Stimulated activated CD8-positive, alpha-beta memory T cell treated with anti-CD3 and anti-CD28 coated beads, Interleukin-7, amount 100 ng/mL, for 1 hour (primary cell): ENCODE results near the gene MAGEA6.
"Not testable (repeated sequence)": the region's sequence is repeated elsewhere in the genome, so short reads cannot be mapped to it uniquely, and the experiment has no call there.

ENCODE experiments used
- DNase-seq, 2 donors: peaks; one replicate each; pipeline ENCODE4 v3.0.0-alpha.2; 2020; ENCODE audit warnings: low read depth in 2 of 2

MAGEA6 gene

DNA sequence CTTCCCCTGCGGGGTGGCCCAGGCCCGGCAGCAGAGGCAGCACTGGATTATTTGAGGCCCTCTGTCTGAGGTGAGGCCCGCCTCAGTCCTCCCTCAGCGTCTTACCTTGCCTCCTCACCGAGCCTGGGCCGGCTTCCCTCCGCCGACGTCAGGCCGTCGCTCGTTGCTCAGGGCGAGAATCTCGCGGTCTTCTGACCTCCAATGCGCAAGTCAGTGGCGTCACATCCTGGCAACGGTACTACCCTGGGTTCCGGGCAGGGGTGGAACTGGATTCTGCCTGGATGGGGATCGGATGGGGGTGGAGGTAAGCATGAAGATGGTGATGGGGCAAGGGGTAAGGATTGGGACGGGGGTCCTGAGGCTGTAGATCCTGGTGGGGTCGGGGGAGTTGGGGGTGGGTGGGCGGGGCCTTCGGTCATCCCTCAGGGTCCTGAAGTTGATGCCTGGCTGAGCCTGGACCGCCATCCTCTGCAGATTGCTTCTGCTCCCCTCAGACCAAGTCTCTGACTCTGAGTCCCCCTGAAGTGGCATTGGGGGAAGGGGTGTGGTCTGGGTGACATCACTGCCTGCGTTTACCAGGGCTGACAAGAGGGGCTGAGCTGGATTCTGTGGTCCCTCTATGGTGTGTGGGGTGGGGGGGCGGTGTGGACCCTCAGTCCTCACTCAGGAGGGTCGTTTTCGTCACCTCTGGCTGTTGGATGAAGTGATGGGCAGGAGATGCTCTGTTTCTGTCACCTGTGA is at the start of gene MAGEA6:
Gene MAGEA6 (minus strand): TSS at position 141 of the 741 bp plus-strand sequence. CDS start 2,039 bp downstream, outside the sequence.
- DNase-seq: not testable (repeated sequence)

GRCh38 chrX:152819266-152819665 is 49.8 kb upstream of the MAGEA6 start:
- no peak for DNase-seq

DNA sequence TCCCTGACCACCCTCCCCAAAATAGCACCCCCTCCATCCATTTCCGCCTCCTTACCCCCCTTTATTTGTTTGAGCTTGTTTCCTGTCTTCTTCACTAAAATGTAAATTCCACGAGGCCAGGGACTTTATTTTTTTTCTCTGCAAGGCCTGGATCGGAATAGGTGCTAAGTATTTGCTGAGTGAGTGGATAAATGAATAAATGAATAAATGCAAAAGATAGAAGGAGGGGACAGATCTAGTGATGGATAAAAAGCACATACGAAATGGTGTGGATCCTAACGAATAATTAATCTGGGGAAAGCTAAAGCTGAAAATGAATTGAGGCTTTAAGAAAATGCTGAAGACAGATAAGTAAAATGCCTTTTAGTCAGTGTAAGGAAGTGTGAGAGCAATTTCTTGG is 48.9 kb upstream of the MAGEA6 start:
- DNase-seq: no peak

DNA sequence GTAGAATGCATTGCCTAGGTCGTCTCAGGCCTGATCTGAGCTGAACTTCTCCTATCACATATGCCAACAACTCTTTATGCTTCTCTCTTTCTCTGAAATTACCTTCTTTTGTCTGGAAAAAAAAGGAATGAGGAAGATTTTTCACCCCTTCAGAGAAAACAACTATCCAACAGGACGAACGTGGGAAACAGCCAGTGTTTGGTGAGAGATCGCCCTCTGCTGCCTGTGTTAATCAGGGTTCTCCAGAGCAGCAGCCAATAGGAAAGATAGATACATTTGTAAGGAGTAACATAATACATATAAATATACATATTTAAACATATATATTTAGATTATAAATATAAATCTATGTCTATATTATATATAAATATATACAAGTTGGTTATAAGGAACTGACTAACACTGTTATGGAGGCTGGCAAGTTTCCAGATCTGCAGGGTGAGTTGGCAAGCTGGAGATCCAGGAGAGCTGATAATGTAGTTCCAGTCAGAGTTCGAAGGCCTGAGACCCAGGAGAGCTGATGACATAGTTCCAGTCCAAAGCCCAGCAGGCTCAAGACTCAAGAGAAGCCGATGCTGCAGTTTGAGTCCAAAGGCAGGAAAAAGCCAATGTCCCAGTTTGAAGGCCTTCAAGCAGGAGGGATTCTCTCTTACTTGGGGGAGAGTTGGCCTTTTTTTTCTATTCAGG is 47.7 kb upstream of the MAGEA6 start:
- DNase-seq: no peak

DNA sequence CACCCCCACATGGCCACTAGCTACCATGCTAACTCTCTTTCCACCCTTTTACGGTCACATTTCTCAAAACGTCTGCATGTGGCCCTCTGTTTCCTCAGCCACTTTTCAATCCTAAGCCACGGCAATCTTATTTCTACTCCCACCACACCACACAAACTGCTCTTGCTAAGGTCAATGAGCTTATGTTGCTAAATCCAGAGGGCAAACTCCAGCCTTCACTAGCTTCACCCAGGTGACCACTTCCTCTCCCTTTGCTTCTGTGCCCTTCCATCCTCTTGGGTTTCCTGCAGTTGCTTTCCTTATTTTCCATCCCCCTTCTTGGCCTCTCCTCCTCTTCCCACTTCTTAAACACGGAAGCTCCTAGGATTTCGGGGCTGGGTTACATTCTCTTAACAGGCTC is 44.6 kb upstream of the MAGEA6 start:
- no peak for DNase-seq

- no peak for DNase-seq
These were observed 43.7 kb upstream of the MAGEA6 start for GRCh38 chrX:152813206-152813605.

DNA sequence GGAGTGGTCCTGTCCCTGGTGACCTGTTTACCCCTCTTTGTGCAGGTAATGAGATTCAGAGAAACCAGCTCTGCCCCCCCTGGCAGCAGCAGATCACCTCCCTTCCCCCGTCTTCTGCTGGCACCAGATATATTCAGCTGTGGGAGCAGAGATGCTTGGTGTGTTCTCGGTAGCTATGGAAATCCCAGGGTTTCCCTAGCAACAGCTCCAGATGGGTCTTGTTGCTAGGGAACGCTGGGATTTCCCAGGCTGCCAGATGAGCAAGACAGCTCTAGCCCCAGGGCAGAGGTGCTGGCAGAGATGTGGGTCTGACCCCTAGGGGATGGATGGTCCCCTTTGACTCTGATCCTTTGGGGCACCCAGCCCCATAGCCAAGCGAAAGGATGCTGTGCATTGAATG is 40.9 kb upstream of the MAGEA6 start:
- DNase-seq: no peak

GRCh38 chrX:152806035-152806434 is 36.5 kb upstream of the MAGEA6 start:
- DNase-seq: no peak

GRCh38 chrX:152798945-152799344 is 29.5 kb upstream of the MAGEA6 start:
- DNase-seq: no peak

DNA sequence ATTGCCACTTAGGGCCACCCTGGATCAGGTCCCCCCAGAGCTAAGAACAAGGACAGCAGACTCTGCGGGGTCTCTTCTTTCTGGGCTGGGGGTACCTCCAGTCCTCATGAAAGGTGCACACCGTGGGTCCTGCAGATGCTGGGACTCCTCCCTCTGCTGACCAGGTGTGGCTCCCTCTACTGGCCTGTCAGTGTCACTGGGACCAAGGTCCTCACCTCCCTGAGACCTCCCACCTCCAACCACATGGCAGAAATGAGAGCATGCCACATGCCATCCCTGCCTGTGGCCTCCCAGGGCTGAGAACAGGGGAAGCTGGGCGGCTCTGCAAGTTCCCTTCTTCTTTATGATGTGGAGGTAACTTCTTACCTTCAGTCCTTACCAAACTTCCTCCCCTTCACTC is 17.6 kb upstream of the MAGEA6 start:
- not testable (repeated sequence) for DNase-seq

- not testable (repeated sequence) for DNase-seq
These were observed 2.9 kb downstream of the MAGEA6 start for GRCh38 chrX:152766562-152766961.

DNA sequence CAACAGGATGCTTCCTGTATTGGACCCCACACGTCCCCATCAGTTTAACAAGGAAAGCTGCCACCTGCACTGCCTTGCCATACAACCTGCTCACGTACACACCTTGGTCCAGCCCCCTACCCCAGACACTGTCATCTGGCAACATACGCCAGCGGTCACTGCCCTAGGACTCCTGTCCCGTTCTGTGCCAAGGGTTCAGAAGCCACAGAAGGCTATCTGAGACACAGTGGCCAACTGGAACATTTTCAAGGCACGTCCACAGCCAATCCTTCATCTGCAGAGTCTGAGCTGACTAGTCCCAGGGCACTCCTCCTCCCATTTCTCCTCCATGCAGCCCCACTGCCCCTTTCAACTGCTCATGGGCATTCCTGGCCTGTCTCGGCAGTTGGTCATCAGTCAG is 7.9 kb downstream of the MAGEA6 start:
- not testable (repeated sequence) for DNase-seq

DNA sequence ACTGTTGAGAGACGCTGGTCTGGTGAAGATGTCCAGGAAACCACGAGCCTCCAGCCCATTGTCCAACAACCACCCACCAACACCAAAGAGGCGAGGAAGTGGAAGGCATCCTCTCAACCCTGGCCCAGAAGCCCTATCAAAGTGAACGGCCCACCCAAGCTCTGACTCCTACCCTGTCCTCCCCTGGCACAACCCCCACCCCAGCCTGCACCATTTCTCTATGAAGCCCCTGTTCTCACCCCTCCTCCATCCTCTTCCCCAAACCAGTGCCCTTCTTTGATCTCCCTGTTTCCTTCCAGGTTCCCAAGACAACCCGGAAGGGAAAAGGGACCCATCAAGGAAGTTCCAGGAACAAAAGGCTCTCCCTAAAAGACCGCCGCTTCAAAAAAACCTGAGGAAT is 9.9 kb downstream of the MAGEA6 start:
- DNase-seq: not testable (repeated sequence)

DNA sequence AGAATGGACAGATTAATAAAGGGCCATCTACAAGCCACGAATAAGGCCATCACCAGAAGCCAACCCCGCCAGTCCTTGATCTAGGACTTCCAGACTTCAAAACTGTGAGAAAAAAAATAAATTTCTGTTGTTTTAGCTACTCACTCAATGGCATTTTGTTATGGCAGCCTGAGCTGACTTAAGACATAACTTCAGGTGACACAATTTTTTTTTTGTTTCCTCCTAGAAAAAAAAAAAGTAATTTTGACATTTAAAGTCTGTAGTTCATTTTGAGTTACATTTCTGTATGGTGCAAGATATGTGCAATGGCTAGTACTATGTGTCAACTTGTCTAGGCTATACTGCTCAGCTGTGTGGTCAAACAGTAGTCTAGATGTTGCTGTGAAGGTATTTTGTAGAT is 10.6 kb downstream of the MAGEA6 start, which contains the start of gene CSAG3:
Gene CSAG3 (plus strand): TSS at position 301 of the 400 bp plus-strand sequence.
- not testable (repeated sequence) for DNase-seq

DNA sequence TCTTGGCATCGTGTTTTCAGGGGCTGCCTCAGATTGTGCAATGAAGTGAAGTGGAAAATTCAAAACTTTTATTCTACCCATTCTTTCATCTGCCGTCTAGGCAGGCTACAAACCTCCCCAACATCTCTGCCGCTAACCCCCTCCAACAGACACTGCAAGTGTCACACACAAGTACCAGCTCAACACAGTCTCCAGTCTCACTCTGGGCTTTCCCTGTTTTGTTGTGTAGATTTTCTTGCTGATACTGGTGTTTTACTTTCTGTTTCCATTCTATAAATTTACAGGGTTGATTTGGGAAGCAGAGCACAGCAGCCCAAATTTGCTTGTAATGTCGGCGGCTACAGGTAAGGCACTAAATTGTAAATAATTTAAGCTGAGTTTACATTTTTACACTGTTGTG is 14.6 kb downstream of the MAGEA6 start:
- not testable (repeated sequence) for DNase-seq

DNA sequence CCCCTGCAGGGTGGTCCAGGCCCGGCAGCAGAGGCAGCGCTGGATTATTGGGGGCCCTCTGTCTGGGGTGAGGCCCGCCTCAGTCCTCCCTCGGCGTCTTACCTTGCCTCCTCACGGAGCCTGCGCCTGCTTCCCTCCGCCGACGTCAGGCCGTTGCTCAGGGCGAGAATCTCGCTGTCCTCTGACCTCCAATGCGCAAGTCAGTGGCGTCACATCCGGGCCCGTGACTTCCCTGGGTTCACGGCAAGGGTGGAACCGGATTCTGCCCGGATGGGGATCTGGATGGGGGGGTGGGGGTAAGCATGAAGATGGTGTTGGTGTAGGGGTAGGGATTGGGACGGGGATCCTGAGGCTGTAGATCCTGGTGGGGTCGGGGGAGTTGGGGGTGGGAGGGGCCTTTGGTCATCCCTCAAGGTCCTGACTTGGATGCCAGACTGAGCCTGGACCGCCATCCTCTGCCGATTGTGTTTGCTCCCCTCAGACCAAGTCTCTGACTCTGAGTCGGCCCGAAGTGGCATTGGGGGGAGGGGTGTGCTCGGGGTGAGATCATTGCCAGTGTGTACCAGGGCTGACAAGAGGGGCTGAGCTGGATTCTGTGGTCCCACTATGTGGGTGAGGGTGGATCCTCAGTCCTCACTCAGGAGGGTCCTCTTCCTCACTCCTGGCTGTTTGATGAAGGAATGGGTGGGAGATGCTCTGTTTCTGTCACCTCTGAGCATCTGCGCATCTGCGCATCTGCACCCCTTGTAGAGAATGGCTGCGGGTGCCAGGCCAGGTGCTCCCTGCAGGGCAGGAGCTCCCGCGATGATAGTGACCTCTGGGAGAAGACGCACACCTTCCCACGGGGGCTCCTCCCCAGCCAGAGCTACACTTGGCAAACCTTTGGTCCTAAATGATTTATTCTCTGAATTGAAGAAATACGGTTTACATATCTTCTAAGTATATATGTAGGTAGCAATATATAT is 15.5 kb downstream of the MAGEA6 start, which contains the start of gene MAGEA2:
Gene MAGEA2 (minus strand): TSS at position 157 of the 965 bp plus-strand sequence. CDS start 2,479 bp downstream, outside the sequence.
- DNase-seq: not testable (repeated sequence)

- no peak for DNase-seq
These were observed 30.9 kb downstream of the MAGEA6 start for GRCh38 chrX:152738560-152738959.

- DNase-seq: not testable (repeated sequence)
These were observed 33.0 kb downstream of the MAGEA6 start for GRCh38 chrX:152736528-152736927.

DNA sequence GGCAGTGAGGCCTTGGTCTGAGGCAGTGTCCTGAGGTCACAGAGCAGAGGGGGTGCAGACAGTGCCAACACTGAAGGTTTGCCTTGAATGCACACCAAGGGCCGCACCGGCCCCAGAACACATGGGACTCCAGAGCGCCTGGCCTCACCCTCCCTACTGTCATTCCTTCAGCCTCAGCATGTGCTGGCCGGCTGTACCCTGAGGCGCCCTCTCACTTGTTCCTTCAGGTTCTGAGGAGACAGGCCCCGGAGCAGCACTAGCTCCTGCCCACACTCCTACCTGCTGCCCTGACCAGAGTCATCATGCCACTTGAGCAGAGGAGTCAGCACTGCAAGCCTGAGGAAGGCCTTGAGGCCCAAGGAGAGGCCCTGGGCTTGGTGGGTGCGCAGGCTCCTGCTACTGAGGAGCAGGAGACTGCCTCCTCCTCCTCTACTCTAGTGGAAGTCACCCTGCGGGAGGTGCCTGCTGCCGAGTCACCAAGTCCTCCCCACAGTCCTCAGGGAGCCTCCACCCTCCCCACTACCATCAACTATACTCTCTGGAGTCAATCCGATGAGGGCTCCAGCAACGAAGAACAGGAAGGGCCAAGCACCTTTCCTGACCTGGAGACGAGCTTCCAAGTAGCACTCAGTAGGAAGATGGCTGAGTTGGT is 33.5 kb downstream of the MAGEA6 start:
- no peak for DNase-seq

DNA sequence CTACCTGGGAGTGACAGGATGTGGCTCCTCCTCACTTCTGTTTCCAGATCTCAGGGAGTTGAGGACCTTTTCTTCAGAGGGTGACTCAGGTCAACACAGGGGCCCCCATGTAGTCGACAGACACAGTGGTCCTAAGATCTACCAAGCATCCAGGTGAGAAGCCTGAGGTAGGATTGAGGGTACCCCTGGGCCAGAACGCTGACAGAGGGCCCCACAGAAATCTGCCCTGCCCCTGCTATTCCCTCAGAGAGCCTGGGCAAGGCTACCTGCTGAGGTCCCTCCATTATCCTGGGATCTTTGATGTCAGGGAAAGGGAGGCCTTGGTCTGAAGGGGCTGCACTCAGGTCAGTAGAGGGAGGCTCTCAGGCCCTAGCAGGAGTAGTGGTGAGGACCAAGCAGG is 34.4 kb downstream of the MAGEA6 start:
- DNase-seq: no peak

GRCh38 chrX:152734143-152734858 is 35.2 kb downstream of the MAGEA6 start:
- DNase-seq: not testable (repeated sequence)
